K562 (cell line): ENCODE data around the gene GOLGB1.

Experiments used
- FOXJ3 ChIP-seq: sonication (generic); formaldehyde crosslinking; IDR thresholded peaks from 2 replicates; pipeline ENCODE4 v1.4.0; 2020; ENCODE audit warnings: mild to moderate bottlenecking, missing genetic modification reagents
- FOXP1 ChIP-seq: sonication (generic); formaldehyde crosslinking; IDR thresholded peaks from 2 replicates; pipeline ENCODE4 v1.8.0; 2022; ENCODE audit warnings: mild to moderate bottlenecking, missing genetic modification reagents
- HDAC2 ChIP-seq: fragments of 450-650 bp; IDR thresholded peaks from 2 replicates; pipeline ENCODE4 v1.6.1; 2016; ENCODE audit warnings: mild to moderate bottlenecking
- ID3 ChIP-seq, 2 experiments: fragments of 250-450 bp in 1 of 2; fragments of 450-650 bp in 1 of 2; sonication (Bioruptor Pico) in 1 of 2; IDR thresholded peaks; 2 replicates each; pipeline versions ENCODE4 v1.6.1 to v1.8.0; 2016 to 2021; ENCODE audit warnings: mild to moderate bottlenecking in 2 of 2, moderate library complexity in 2 of 2, missing compliant biosample characterization in 1 of 2, missing genetic modification characterization in 1 of 2
- MAFK ChIP-seq: IDR thresholded peaks from 2 replicates; pipeline ENCODE4 v1.6.1; 2011; ENCODE audit warnings: low read length, improper control_type of control experiment
- PKNOX1 ChIP-seq: fragments of 450-650 bp; IDR thresholded peaks from 2 replicates; pipeline ENCODE4 v1.6.1; 2016
- POLR2A ChIP-seq: fragments of 450-650 bp; conservative IDR thresholded peaks from 2 replicates; pipeline ENCODE4 v1.6.1; 2016
- REST ChIP-seq, 2 experiments: fragments of 450-650 bp; formaldehyde crosslinking in 1 of 2; IDR thresholded peaks; 2 replicates each; pipeline versions ENCODE4 v1.4.0 to v1.6.1; 2014 to 2020; ENCODE audit warnings: mild to moderate bottlenecking in 2 of 2, borderline replicate concordance in 1 of 2, low read depth in 1 of 2
- SIN3B ChIP-seq: fragments of 450-650 bp; IDR thresholded peaks from 2 replicates; pipeline ENCODE4 v1.6.1; 2017; ENCODE audit warnings: low read depth, mild to moderate bottlenecking, moderate library complexity
- THRAP3 ChIP-seq: fragments of 450-650 bp; IDR thresholded peaks from 2 replicates; pipeline ENCODE4 v1.6.1; 2016; ENCODE audit warnings: mild to moderate bottlenecking, inconsistent platforms, borderline replicate concordance
- YY1 ChIP-seq, 3 experiments: IDR thresholded peaks; 2 replicates each; pipeline ENCODE4 v1.6.1; 2011; ENCODE audit warnings: low read length in 2 of 3, mild to moderate bottlenecking in 2 of 3, moderate library complexity in 2 of 3, borderline replicate concordance in 1 of 3, control low read depth in 1 of 3, low read depth in 1 of 3; ENCODE audit not compliant: insufficient read depth in 3 of 3, insufficient replicate concordance in 2 of 3, control insufficient read depth in 1 of 3, insufficient read length in 1 of 3; ENCODE audit errors: extremely low read depth in 1 of 3

DNA sequence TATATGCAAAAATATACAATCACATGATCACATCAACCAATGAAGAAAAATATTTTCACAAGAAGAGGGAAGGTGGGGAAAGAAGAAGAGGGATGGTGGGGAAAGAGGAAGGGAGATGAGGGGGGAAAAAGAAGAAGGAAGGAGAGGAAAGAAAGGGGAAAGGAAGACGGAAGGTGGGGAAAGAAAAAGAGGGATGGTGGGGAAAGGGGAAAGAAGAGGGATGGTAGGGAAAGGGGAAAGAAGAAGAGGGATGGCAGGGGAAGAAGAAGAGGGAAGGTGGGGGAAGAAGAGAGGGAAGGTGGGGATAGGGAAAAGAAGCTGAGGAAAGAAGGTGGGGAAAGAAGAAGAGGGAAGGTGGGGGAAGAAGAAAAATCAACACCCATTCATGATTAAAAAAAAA lies 3.2 kb upstream of the GOLGB1 start:
- no peak for TF ChIP-seq PKNOX1
- no peak for TF ChIP-seq HDAC2
- no peak for TF ChIP-seq THRAP3
- no peak for TF ChIP-seq REST (IDR thresholded peaks at IDR 0.05; ENCODE audit: borderline replicate concordance)
- TF ChIP-seq REST (CRISPR knock-in tag; IDR thresholded peaks at IDR 0.05; ENCODE audit: low read depth): no peak
- TF ChIP-seq YY1 (IDR thresholded peaks at IDR 0.05; ENCODE audit: borderline replicate concordance in 1 of 3, control insufficient read depth in 1 of 3, extremely low read depth in 1 of 3, insufficient read depth in 3 of 3, insufficient read length in 1 of 3, insufficient replicate concordance in 2 of 3, low read depth in 1 of 3, low read length in 2 of 3): no peak
- no peak for TF ChIP-seq FOXJ3 (CRISPR knock-in tag)
- TF ChIP-seq POLR2A: no peak
- no peak for TF ChIP-seq ID3 (CRISPR knock-in tag; IDR thresholded peaks at IDR 0.05)
- TF ChIP-seq ID3 (tag; IDR thresholded peaks at IDR 0.05): no peak
- TF ChIP-seq FOXP1: no peak
- TF ChIP-seq SIN3B: no peak
- no peak for TF ChIP-seq MAFK
